PFSK-1 (cell line): ENCODE results near the gene STARD4.

Experiments used
- FOXP2 ChIP-seq: optimal IDR thresholded peaks from 2 replicates; pipeline ENCODE3; 2011; ENCODE audit warnings: borderline replicate concordance, control low read depth, inconsistent platforms; ENCODE audit not compliant: insufficient read depth; ENCODE audit errors: extremely low read length, extremely low read depth
- POLR2AphosphoS5 ChIP-seq: IDR thresholded peaks from 2 replicates; pipeline ENCODE4 v1.6.1; 2012; ENCODE audit warnings: low read depth, mild to moderate bottlenecking, control low read depth, low read length, moderate library complexity
- SIN3A ChIP-seq: IDR thresholded peaks from 2 replicates; pipeline ENCODE4 v1.6.1; 2012; ENCODE audit warnings: mild to moderate bottlenecking, low read length, moderate library complexity, borderline replicate concordance; ENCODE audit not compliant: insufficient read depth
- TAF1 ChIP-seq: IDR thresholded peaks from 2 replicates; pipeline ENCODE4 v1.6.1; 2012; ENCODE audit warnings: low read length, control low read depth, borderline replicate concordance; ENCODE audit not compliant: insufficient read depth
- TF ChIP-seq, protein P1 (sequence below), 2 experiments: IDR thresholded peaks; 2 replicates each; pipeline versions ENCODE4 v1.6.1 to v1.8.0; 2011 to 2012; ENCODE audit warnings: low read depth in 2 of 2, low read length in 2 of 2, control low read depth in 1 of 2, inconsistent platforms in 1 of 2, mild to moderate bottlenecking in 1 of 2, moderate library complexity in 1 of 2; ENCODE audit not compliant: insufficient read depth in 1 of 2

The STARD4 gene

DNA sequence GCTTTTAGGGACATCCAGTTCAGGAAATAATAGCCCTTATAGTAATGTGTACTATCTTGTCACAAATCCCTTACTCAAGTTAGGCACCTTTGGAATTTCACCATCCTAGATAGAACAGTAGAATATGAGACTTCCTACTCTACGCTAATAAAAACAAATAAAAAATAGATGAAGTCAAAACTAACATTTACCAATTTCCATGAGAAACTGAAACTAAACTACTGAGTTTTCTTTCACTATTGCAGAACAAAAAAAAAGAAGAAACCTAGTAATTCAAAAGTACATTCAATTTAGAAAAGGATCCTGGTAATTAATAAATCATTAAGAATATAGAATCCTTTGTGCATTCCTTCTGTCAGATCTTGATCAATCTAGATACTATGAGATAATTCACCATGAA is 14.0 kb downstream of the STARD4 start:
- no peak for TF ChIP-seq POLR2AphosphoS5
- TF ChIP-seq FOXP2, result no peak
- TF ChIP-seq SIN3A, result no peak
- TF ChIP-seq, protein P1, sequence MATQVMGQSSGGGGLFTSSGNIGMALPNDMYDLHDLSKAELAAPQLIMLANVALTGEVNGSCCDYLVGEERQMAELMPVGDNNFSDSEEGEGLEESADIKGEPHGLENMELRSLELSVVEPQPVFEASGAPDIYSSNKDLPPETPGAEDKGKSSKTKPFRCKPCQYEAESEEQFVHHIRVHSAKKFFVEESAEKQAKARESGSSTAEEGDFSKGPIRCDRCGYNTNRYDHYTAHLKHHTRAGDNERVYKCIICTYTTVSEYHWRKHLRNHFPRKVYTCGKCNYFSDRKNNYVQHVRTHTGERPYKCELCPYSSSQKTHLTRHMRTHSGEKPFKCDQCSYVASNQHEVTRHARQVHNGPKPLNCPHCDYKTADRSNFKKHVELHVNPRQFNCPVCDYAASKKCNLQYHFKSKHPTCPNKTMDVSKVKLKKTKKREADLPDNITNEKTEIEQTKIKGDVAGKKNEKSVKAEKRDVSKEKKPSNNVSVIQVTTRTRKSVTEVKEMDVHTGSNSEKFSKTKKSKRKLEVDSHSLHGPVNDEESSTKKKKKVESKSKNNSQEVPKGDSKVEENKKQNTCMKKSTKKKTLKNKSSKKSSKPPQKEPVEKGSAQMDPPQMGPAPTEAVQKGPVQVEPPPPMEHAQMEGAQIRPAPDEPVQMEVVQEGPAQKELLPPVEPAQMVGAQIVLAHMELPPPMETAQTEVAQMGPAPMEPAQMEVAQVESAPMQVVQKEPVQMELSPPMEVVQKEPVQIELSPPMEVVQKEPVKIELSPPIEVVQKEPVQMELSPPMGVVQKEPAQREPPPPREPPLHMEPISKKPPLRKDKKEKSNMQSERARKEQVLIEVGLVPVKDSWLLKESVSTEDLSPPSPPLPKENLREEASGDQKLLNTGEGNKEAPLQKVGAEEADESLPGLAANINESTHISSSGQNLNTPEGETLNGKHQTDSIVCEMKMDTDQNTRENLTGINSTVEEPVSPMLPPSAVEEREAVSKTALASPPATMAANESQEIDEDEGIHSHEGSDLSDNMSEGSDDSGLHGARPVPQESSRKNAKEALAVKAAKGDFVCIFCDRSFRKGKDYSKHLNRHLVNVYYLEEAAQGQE (IDR thresholded peaks at IDR 0.05; ENCODE audit: insufficient read depth in 1 of 2, low read depth in 2 of 2, low read length in 2 of 2), result no peak
- no peak for TF ChIP-seq TAF1

DNA sequence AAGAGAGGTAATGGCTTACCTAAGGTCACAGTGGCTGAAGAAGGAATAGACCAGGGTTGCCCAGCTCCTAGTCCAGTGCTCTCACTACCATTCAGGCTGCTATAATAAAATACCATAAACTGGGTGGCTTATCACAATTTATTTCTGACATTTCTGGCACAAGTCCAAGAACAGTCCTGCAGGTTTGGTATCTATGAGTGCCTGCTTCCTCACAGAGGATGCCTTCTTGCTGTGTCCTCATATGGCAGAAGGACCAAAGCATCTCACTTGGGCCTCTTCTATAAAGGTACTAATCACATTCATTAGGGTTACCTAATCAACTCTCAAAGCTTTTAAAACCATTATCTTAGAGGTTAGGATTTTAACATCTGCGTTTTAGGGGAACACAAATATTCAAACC is 17.2 kb downstream of the STARD4 start:
- no peak for TF ChIP-seq TAF1

DNA sequence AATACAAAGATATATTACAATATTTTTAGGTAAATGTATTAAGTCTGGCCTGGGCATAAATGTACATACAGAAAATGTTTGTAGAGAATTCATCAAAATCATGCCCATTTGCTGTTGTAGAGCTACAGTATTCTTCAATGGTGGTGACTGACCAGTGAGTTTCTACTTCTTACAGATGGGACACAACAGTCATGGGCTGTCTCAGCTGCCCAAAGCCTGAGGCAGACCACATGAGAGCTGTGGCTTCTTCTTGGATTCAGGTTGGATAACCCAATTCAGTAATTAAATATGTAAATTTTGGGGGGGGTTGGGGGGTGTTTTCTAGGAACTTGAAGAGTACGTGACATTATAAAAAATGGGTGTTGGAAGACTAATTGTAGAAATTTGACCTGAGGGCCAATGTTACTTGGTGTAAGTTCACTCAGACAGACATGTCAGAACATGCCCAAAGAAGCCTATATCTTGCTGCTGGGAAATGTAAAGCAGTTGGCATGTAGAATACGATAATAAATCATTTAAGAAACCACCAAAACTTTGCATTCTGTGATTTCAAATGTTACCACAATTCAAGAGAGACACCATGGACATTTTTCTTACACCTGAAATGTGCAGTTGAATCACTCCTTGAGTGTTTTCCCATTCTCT is 17.9 kb downstream of the STARD4 start:
- TF ChIP-seq, protein P1 (IDR thresholded peaks at IDR 0.05; ENCODE audit: insufficient read depth in 1 of 2, low read depth in 2 of 2, low read length in 2 of 2), result no peak
- no peak for TF ChIP-seq SIN3A
- TF ChIP-seq TAF1, result no peak
- no peak for TF ChIP-seq POLR2AphosphoS5
- no peak for TF ChIP-seq FOXP2

DNA sequence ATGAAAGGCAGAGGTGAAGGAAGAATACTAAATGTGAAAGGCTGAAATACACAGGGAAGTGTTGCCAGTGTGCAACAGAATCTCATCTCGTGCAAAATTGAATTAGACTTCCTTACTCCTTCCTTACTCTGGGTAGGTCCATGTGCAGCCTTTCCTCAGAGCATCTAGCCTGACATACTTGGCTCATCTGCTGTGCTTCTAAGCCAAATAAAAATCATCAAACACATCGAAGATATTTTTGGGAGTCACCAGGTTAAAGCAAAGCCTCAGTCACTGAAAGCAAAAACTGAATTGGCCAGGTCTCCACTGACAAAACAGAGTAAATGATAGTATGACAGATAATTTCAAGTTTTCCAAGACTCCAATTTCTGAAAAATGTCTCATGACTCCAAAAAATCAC is 19.3 kb downstream of the STARD4 start:
- TF ChIP-seq, protein P1 (IDR thresholded peaks at IDR 0.05; ENCODE audit: insufficient read depth in 1 of 2, low read depth in 2 of 2, low read length in 2 of 2), result no peak
- TF ChIP-seq POLR2AphosphoS5 (no peak), TAF1 (no peak), SIN3A (no peak), FOXP2 (no peak)

DNA sequence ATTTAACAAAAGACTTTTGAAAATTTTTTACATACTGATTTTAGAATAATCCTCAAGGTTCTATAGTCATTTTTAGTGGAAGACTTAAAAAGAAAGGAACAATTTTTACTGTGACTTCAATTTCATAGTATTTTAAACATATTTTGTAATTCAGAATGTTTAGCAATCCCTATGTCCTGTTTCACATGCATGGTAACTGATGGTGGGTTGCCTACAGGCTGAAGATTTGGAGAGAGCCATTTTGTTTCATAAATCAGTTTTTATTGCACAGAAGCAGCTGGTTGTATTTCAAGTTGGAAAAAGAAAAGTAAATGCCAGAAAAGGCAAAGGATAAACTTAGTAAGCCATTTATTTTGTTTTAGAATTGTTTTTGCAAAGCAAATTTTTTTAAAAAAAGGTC is 24.0 kb downstream of the STARD4 start:
- no peak for TF ChIP-seq TAF1
- TF ChIP-seq SIN3A, result no peak
- no peak for TF ChIP-seq POLR2AphosphoS5
- TF ChIP-seq, protein P1 (IDR thresholded peaks at IDR 0.05; ENCODE audit: insufficient read depth in 1 of 2, low read depth in 2 of 2, low read length in 2 of 2), result no peak
- TF ChIP-seq FOXP2, result no peak
